NCI-H146 (cell line): Measurements from ENCODE around the gene PRR12.

ENCODE experiments used
- DNase-seq: peaks from one replicate; lab custom pipeline; 2025; lab: John Stamatoyannopoulos, UW

PRR12 gene

DNA sequence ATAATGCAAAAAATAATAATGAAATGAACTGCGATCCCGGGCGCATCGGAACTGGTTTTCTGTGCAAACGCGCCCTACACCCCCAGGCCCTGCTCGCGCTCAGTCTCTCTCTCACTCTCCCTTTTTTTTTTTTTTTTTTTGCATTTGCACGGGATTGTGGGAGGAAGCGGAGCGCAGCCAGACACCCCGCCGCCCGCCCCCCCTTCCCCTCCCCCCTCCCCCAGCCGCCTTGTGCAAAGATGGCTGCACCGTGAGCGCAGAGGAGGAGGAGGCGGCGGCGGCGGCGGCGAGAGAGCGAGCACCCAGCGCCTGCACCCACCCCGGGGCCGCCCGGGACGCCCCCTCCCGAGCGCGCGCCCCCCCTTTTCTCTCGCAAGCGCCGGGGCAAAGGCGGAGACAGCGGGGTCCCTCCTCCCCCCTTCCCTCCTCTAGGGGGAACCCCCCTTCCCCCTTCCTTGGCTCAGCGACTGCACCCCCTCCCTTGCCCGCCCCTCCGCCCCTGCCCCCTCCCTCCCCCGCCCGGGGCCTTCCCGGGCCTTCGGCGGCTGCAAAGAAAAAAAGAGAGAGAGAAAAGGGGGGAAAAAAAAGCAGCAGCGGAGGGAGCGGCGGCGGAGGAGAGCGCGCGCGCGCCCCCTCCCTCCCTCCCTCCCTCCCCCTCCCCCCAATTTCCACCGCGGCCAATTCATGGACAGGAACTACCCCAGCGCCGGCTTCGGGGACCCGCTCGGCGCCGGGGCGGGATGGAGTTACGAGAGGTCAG lies at the start of gene PRR12:
TSS of gene PRR12 (plus strand) at position 212 of the 760 bp plus-strand sequence. CDS start at position 685, 473 bp downstream.
- DNase-seq = peak; percentile 87

GRCh38 chr19:49541914-49542313 lies 49.1 kb upstream of the PRR12 start:
- no peak for DNase-seq

- no peak for DNase-seq
Measured at GRCh38 chr19:49542446-49542845, 48.5 kb upstream of the PRR12 start.

- peak; percentile 22 for DNase-seq
Measured at GRCh38 chr19:49543032-49543431, 48.0 kb upstream of the PRR12 start.

DNA sequence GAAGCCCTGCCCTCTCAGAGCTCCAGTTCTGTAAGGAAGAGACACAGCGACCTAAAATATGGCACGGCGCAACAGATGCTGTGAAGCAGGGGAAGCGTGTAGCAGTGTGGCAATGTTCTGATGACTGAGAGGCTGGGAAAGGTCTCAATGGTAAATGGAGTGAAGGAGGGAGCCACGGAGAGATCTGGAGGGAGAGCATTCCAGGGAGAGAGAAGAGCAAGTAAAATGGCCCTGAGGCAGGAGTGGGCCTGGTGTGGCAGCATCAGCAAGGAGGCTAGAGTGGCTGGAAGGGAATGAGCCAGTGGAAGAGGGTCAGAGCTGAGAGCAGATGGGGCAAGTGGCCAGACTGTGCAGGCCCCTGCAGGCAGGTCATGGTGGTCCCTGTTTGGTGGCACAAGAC lies 46.8 kb upstream of the PRR12 start:
- DNase-seq = no peak

DNA sequence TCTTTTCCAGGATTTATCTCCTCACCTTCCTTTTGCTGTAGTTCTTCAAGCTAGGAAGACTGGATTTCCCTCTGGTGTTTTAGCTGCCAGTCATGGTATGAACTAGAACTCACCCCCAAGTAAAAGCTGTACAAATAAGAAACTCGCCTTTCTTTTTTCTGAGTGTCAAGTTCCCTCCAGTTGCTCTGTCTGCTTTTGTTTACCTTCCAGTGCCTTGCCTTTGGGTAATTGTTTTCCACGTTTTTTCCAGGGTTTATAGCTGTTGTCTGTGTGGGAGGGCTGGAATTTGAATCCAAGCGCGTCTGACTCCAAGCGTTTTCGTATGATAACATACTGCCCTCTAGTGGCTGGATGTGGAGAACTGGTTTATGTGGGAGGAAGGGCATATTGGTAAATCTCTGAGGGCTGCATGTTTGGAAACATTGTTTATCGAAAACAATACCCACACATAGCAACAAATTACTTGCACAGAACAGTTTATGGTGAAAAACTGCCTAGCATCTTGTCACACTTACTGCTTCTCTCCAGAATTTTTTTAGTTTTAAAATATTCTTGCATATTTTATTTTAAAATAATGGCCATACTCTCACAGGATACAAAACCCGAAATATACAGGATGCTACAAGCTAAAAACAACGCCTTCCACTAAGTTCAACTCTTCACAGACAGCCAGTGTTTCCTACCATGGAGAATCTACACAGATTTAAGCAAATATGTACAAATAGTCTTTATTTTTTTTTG lies 44.0 kb upstream of the PRR12 start:
- DNase-seq = peak; percentile 88

GRCh38 chr19:49549045-49549444 lies 41.9 kb upstream of the PRR12 start:
- no peak for DNase-seq

DNA sequence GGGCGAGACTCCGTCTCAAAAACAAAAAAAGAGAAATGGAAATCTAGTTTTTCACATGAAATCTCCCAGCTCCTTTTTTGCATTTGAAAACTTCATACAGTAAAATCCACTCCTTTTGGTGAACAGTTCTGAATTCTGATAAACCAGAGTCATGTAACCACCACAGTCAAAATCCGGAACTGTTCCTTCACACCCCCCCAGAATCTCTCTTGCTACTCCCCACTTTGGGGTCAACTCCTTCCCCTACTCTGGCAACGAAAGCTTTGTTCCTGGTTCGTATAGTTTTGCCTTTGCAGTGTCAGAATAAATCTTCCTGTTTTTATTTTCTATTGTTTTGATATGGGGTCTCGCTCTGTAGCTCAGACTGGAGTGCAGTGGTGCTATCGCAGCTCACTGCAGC lies 39.5 kb upstream of the PRR12 start:
- DNase-seq = no peak

- DNase-seq = no peak
Measured at GRCh38 chr19:49552749-49553148, 38.2 kb upstream of the PRR12 start.

- peak; percentile 50 for DNase-seq
Measured at GRCh38 chr19:49553451-49554271, 37.3 kb upstream of the PRR12 start.

- DNase-seq = no peak
Measured at GRCh38 chr19:49554701-49555181, 36.2 kb upstream of the PRR12 start.

DNA sequence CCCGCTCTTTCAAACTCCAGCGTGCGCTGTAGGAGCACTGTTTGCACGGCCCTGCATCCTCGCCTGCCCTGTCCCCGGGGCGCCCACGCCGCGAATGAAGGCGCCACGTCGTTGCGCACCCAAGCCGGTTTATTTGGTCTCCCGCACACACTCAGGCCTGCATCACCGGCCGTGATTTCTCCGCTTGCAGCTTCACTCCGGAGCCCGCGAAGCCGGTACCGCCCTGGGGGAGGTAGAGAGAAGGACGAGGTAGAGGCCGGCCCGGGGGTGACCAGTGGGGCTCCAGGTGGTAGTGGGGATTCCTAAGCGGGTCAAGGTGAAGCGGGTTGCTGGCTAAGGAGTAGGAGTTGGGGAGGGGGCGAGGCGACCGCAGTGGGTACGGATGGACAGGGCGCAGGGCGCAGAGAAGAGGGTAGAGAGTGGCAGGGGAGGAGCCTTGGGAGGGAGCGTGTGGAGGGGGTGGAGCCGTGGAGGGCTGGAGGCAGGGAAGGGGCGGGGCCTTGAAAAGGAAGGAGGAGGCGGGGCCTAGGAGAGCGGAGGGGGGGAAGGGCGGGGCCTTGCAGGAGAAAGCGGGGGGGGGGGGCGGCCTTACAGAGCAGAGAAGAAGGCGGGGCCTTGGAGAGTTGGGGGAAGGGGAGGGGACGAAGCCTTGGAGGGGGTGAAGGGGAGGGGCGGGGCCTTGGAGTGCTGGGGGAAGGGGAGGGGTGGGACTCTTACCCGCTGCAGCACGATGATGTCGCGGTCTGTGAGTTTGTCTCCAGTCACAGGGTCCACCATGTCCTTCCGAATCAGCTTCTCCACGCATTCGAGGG lies 35.2 kb upstream of the PRR12 start:
- DNase-seq = peak; percentile 28

DNA sequence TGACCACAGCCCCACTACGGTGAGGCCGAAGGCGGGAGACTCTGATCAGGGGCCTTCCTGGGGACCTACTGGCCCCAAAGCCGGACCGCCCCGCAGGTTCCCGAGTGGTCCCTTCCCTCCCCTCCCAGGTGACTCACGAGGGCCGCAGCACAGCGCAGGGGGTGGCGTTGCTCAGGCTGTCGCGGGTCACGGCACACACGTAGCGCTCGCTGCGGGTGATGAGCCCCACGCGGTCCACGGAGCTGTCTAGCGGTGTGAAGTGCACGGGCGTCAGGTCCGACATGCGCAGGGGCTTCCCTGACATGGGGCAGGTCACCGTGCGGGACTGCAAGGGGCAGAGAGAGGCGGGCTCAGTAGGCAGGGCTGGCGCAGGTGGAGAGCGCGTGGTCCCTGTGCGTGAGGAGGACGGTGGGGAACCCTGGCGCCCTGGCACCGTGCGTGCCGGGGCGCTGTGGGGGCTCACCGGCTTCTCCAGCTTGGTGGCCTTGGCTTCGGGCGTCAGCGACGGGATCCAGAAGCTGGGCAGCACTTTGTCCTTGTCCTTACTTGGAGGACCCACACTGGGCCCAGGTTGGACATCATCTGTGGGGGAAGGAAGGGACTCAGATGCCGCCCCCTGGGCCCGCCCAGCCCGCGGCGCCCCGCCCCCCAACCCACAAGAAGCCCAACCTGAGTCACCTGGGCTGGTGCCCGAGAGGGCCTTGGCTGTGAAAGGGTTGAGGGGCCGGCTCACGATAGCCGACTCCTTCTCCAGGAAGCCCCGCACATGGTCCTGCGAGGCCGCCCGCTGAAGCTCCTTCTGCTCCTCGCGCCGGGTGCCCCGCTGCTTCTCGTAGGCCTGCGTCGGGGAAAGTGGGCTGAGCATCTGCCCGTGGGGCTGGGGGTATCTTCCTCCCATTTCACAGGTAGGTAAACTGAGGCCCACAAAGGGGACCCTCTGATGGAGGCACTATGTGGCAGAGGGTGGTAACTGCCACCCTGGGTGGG lies 34.3 kb upstream of the PRR12 start:
- no peak for DNase-seq

- DNase-seq = peak; percentile 24
Measured at GRCh38 chr19:49557641-49558325, 33.2 kb upstream of the PRR12 start.

- no peak for DNase-seq
Measured at GRCh38 chr19:49558591-49558990, 32.4 kb upstream of the PRR12 start.

DNA sequence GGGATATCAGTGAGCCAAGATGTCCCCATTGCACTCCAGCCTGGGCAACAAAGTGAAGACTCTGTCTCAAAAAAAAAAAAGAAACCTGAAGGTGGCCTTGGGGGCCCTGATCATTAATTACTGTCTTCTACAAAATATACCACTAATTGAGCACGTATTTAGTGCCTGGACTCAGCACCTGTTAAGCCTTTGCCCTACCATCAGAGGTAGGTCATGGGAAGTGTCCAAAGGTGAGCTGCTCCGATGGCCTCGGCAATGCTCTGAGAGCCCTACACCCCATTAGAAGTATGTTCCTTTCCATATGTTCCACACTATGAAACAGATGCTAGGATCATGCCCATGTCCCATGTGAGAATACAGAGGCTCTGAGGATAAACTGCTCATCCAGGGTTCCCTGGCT lies 31.5 kb upstream of the PRR12 start:
- DNase-seq = no peak

DNA sequence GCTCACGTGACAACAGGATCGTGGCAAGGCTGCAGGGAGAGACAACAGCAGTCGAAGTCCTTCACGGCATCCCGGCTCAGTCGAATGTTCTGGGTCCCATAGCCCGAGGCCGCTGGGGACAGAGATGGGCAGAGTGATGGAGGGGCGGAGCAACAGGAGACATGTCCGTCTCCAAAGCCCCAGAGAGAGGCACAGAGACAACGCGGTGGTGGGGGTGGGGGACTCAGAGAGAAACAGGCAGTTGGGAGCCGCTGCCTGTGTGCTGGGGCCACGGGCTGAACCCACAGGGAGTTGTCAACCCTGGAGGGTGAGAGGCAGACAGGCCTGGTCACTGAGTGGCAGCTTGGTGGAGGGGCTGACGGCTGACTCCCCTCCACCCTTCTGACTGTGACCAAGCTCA lies 31.1 kb upstream of the PRR12 start:
- DNase-seq = no peak

DNA sequence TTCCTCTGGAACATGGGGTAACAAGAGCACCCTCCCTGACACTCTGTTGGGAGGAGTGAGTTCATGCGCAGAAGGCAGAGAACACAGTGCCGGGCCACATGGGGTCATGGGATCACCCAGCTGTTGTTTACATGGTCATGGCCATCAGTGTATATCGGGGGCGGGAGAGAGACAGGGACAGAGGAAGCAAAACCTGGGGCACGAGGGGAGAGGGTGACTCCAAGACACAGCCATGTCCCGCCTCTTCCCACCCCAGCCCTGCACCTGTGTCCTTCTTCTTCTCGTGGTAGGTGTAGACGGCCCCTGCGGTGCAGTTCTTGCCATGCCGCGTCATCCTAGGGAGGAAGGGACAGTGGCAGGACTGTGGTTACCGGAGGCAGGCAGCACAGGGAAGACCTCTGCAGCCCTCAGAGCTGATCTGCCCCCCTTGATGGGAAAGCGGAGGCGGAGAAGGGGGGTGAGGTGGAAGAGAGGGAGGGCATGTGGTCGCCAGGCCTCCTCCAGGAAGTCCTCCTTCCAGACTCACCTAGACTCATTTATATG lies 30.6 kb upstream of the PRR12 start:
- no peak for DNase-seq

DNA sequence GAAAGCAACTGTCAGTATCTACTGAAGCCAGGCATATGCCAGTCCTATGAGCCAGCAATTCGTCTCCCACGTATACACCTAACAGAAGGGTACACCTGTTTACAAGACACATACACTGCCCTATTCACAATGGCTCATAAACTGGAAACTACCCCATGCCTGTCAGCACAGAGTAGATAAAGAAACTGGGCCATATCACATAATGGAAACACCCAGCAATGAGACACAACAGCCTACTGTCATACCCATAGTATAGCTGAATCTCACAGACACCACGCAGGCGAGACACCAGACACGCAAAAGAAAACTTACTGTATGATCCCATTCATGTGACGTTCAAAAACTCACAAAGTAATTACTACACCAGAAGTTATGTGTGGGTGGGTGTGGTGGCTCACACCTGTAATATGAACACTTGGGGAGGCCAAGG lies 26.4 kb upstream of the PRR12 start:
- DNase-seq = no peak
